Sigmoid colon (tissue), 7 donors: ENCODE data around the gene ABHD6. TPM values are rescaled to one million over a fixed set of nuclear protein-coding genes. Genes with fewer than 3 reads are reported as not detected.
"Not testable (repeated sequence)": the region's sequence is repeated elsewhere in the genome, so short reads cannot be mapped to it uniquely, and the experiment has no call there.

ENCODE experiments used
- DNase-seq: peaks from one replicate; pipeline ENCODE4 v3.0.0-alpha.2; 2019
- H3K27ac ChIP-seq, 4 donors: fragments of 200-600 bp; sonication (generic); one replicate each; pipeline ENCODE4 v1.5.1; 2016 to 2019; ENCODE audit warnings: mild to moderate bottlenecking in 1 of 4
- H3K27me3 ChIP-seq, 3 donors: fragments of 200-600 bp; sonication (generic); one replicate each; pipeline ENCODE4 v1.5.1; 2019; ENCODE audit warnings: mild to moderate bottlenecking in 1 of 3
- H3K36me3 ChIP-seq, 4 donors: fragments of 200-600 bp; sonication (generic); one replicate each; pipeline ENCODE4 v1.5.1; 2016 to 2019
- H3K4me1 ChIP-seq, 4 donors: fragments of 200-600 bp; sonication (generic); one replicate each; pipeline ENCODE4 v1.5.1; 2017 to 2019
- H3K4me3 ChIP-seq, 4 donors: fragments of 200-600 bp; sonication (generic); one replicate each; pipeline ENCODE4 v1.5.1; 2017 to 2019; ENCODE audit warnings: mild to moderate bottlenecking in 2 of 4, moderate library complexity in 1 of 4
- H3K9me3 ChIP-seq, 4 donors: fragments of 200-600 bp in 3 of 4; sonication (generic) in 3 of 4; one replicate each; pipeline versions ENCODE4 v1.5.1 to v1.6.1; 2013 to 2019
- CTCF ChIP-seq, 4 experiments: fragments of 450-650 bp in 3 of 4; fragments of 200-600 bp in 1 of 4; IDR thresholded peaks; one replicate each; pipeline ENCODE4 v1.5.1; 2016 to 2019; ENCODE audit warnings: antibody characterized with exemption in 4 of 4, mild to moderate bottlenecking in 3 of 4, moderate library complexity in 2 of 4
- EP300 ChIP-seq, 4 donors: sonication (generic); formaldehyde crosslinking; IDR thresholded peaks; one replicate each; pipeline ENCODE4 v1.6.1; 2017; ENCODE audit warnings: antibody characterized with exemption in 4 of 4
- POLR2A ChIP-seq, 2 donors: fragments of 450-650 bp; IDR thresholded peaks; one replicate each; pipeline ENCODE4 v1.6.1; 2016; ENCODE audit warnings: antibody characterized with exemption in 2 of 2, mild to moderate bottlenecking in 2 of 2, moderate library complexity in 2 of 2
- POLR2AphosphoS5 ChIP-seq, 4 donors: sonication (generic); formaldehyde crosslinking; IDR thresholded peaks; one replicate each; pipeline ENCODE4 v1.6.1; 2017; ENCODE audit warnings: antibody characterized with exemption in 4 of 4
- WGBS, 2 donors: extraction: QIAGEN DNeasy Blood & Tissue Kit; methylation state at CpG; one replicate each; pipeline ENCODE4 v1.1.7; 2013; 5-methylcytosine and 5-hydroxymethylcytosine counted together
- intact Hi-C: fragments of 100-400 bp; cut with DNase I; formaldehyde crosslinking; loops from one replicate; pipeline ENCODE4 v1.15.1; 2023
- polyA plus RNA-seq, 3 donors: library from polyadenylated mRNA; stranded (reverse); fragments of 200-250 nt; gene quantifications; one replicate each; pipeline ENCODE4 v1.2.3, GENCODE V29; 2013
- total RNA-seq, 4 donors: library from RNA; depleted of rRNA; stranded (reverse); fragments of >200 nt; gene quantifications; one replicate each; pipeline ENCODE4 v1.1.0, GENCODE V29; 2016
- donor health status: healthy with polysubstance abuse.
- donor health status: Bipolar disorder and iron deficiency.
- donor health status: healthy.

ABHD6 gene
- total and polyA plus RNA-seq, 7 donors, result 6.0 to 47.4 (median 15.4) TPM

GRCh38 chr3:58285334-58285733 is 47.7 kb downstream of the ABHD6 start:
- Histone ChIP-seq H3K9me3 (no peaks in the 10 kb centered on the region), H3K27ac (no peak overlapping the region), H3K27me3 (no peaks in the 10 kb centered on the region), H3K4me3 (no peak overlapping the region), H3K36me3 (peaks cover 4 to 73% (median 14%) of the 10 kb centered on the region in 4 donors), H3K4me1 (no peaks in the 10 kb centered on the region)
- TF ChIP-seq POLR2A (IDR thresholded peaks at IDR 0.05), result no peak
- TF ChIP-seq CTCF (IDR thresholded peaks at IDR 0.05), result no peak
- no peak for TF ChIP-seq POLR2AphosphoS5 (IDR thresholded peaks at IDR 0.05)
- no peak for TF ChIP-seq EP300 (IDR thresholded peaks at IDR 0.05)
- no peak for DNase-seq
- intact Hi-C loops, result no loop called here
- WGBS, 2 donors, result 87 to 90% methylated on average over 7 of the region's 7 CpGs

GRCh38 chr3:58287354-58287753 is 49.8 kb downstream of the ABHD6 start:
- Histone ChIP-seq H3K9me3 (no peaks in the 10 kb centered on the region), H3K27ac (no peak overlapping the region), H3K27me3 (no peaks in the 10 kb centered on the region), H3K36me3 (peaks cover 0 to 52% (median 11%) of the 10 kb centered on the region in 4 donors), H3K4me1 (no peaks in the 10 kb centered on the region), H3K4me3 (no peak overlapping the region)
- intact Hi-C loops, result no loop called here
- TF ChIP-seq POLR2A (IDR thresholded peaks at IDR 0.05) (no peak), EP300 (IDR thresholded peaks at IDR 0.05) (no peak), CTCF (IDR thresholded peaks at IDR 0.05) (no peak), POLR2AphosphoS5 (IDR thresholded peaks at IDR 0.05) (no peak)
- no peak for DNase-seq
- WGBS, 2 donors, result 92 to 96% methylated on average over 6 of the region's 6 CpGs

GRCh38 chr3:58288011-58288728 is 50.6 kb downstream of the ABHD6 start:
- Histone ChIP-seq H3K27ac (no peak overlapping the region), H3K4me3 (no peak overlapping the region), H3K4me1 (no peaks in the 10 kb centered on the region), H3K36me3 (peaks cover 0 to 45% (median 11%) of the 10 kb centered on the region in 4 donors), H3K27me3 (no peaks in the 10 kb centered on the region), H3K9me3 (no peaks in the 10 kb centered on the region)
- no peak for DNase-seq
- WGBS, 2 donors, result 88 to 92% methylated on average over 4 of the region's 4 CpGs
- TF ChIP-seq POLR2A (IDR thresholded peaks at IDR 0.05) (no peak), CTCF (IDR thresholded peaks at IDR 0.05) (no peak), EP300 (IDR thresholded peaks at IDR 0.05) (no peak), POLR2AphosphoS5 (IDR thresholded peaks at IDR 0.05) (no peak)
- intact Hi-C loops, result no loop called here

GRCh38 chr3:58288964-58289613 is 51.5 kb downstream of the ABHD6 start:
- H3K27me3 ChIP-seq, DNase-seq, H3K4me3 ChIP-seq, H3K9me3 ChIP-seq, H3K27ac ChIP-seq, H3K4me1 ChIP-seq, intact Hi-C loops: not testable (repeated sequence)
- WGBS, 2 donors, result 94 to 96% methylated on average over 3 of the region's 4 CpGs
- peaks cover 0 to 43% (median 11%) of the 10 kb centered on the region in 4 donors for H3K36me3 ChIP-seq

- DNase-seq, H3K4me3 ChIP-seq, intact Hi-C loops, H3K4me1 ChIP-seq, H3K27me3 ChIP-seq, H3K9me3 ChIP-seq, H3K27ac ChIP-seq: not testable (repeated sequence)
- peaks cover 0 to 34% (median 7%) of the 10 kb centered on the region in 4 donors for H3K36me3 ChIP-seq
- 98 to 99% methylated on average over 24 to 33 of the region's 33 CpGs for WGBS, 2 donors
Measured at GRCh38 chr3:58290446-58290845, 52.9 kb downstream of the ABHD6 start.
